HepG2 (cell line): ENCODE results near the gene RAMAC. TPM values are rescaled to one million over a fixed set of nuclear protein-coding genes. Genes with fewer than 3 reads are reported as not detected.

ENCODE experiments used
- ATAC-seq: fragments of 200-7000 bp; cut with Tn5 transposase; 3 replicates; pipeline ENCODE4 v1.9.1; 2020; ENCODE audit warnings: mild to moderate bottlenecking, moderate library complexity
- BruUV-seq: library from RNA; stranded (reverse); fragments of 400-500 nt; replicated peaks from 2 replicates; lab custom pipeline; 2021; lab: Mats Ljungman, UMichigan
- CTCF ChIA-PET: fragments of 300-600 bp; formaldehyde crosslinking; extraction: SDS; loops from one replicate; lab custom pipeline; 2021; ENCODE audit warnings: low total read pairs, inconsistent platforms, low intra/inter-chr PET ratio; lab: Yijun Ruan, JAX
- POLR2A ChIA-PET: fragments of 350-600 bp; sonication (Branson Sonifier 250); formaldehyde crosslinking; loops from one replicate; lab custom pipeline; 2020; ENCODE audit warnings: antibody characterized with exemption, inconsistent platforms; lab: Yijun Ruan, JAX
- DNase-seq: peaks from one replicate; pipeline ENCODE4 v3.0.0-alpha.2; 2015; ENCODE audit warnings: low spot score
- FAIRE-seq: peaks from 3 replicates; lab custom pipeline; 2011; peaks lifted over from hg19 to GRCh38; lab: Jason Lieb, UNC
- H2AFZ ChIP-seq: one replicate; pipeline ENCODE4 v1.6.1; 2011; ENCODE audit warnings: low read length, inconsistent platforms
- H3K27ac ChIP-seq: fragments of 300-600 bp; 3 replicates; pipeline ENCODE4 v1.8.0; 2011; ENCODE audit warnings: mixed run types, mild to moderate bottlenecking, mixed read lengths, low read length, inconsistent platforms; ENCODE audit not compliant: insufficient read depth; ENCODE audit errors: extremely low read length
- H3K27me3 ChIP-seq, 2 experiments: fragments of 200-600 bp in 1 of 2; 2 replicates in 1 of 2; 3 replicates in 1 of 2; pipeline versions ENCODE4 v1.6.0 to v1.8.0; 2011; ENCODE audit warnings: low read length in 2 of 2, mild to moderate bottlenecking in 2 of 2, moderate library complexity in 2 of 2, inconsistent platforms in 1 of 2; ENCODE audit not compliant: insufficient read depth in 2 of 2, control insufficient read depth in 1 of 2
- H3K36me3 ChIP-seq, 2 experiments: fragments of 200-600 bp in 1 of 2; replicated peaks in 1 of 2; 2 replicates in 1 of 2; 3 replicates in 1 of 2; pipeline versions ENCODE4 v1.5.1 to v1.8.0; 2011; ENCODE audit warnings: low read length in 2 of 2, inconsistent platforms in 1 of 2; ENCODE audit not compliant: insufficient read depth in 2 of 2, control insufficient read depth in 1 of 2
- H3K4me1 ChIP-seq: 2 replicates; pipeline ENCODE4 v1.5.1; 2012; ENCODE audit warnings: low read length, inconsistent platforms; ENCODE audit not compliant: insufficient read depth
- H3K4me2 ChIP-seq: 2 replicates; pipeline ENCODE4 v1.6.0; 2011; ENCODE audit warnings: low read depth, low read length, inconsistent platforms
- H3K4me3 ChIP-seq, 3 experiments: fragments of 200-600 bp in 1 of 3; sonication (generic), shearing (Covaris generic) in 1 of 3; replicated peaks in 1 of 3; 2 replicates each; pipeline ENCODE4 v1.5.1; 2011 to 2016; ENCODE audit warnings: low read length in 3 of 3, inconsistent platforms in 2 of 3, low read depth in 2 of 3, mild to moderate bottlenecking in 2 of 3, control low read depth in 1 of 3, mixed read lengths in 1 of 3; ENCODE audit not compliant: insufficient read depth in 1 of 3
- H3K79me2 ChIP-seq: one replicate; pipeline ENCODE4 v1.6.1; 2011; ENCODE audit warnings: low read length, inconsistent platforms; ENCODE audit not compliant: insufficient read depth
- H3K9ac ChIP-seq: 2 replicates; pipeline ENCODE4 v1.6.0; 2011; ENCODE audit warnings: mild to moderate bottlenecking, low read depth, low read length, inconsistent platforms; ENCODE audit not compliant: insufficient read depth
- H3K9me3 ChIP-seq: 2 replicates; pipeline ENCODE4 v1.5.1; 2012; ENCODE audit warnings: mild to moderate bottlenecking, low read length
- H4K20me1 ChIP-seq: 2 replicates; pipeline ENCODE4 v1.6.0; 2011; ENCODE audit warnings: inconsistent platforms, mild to moderate bottlenecking, low read length, moderate library complexity; ENCODE audit not compliant: insufficient read depth
- KDM1A ChIP-seq: IDR thresholded peaks from 2 replicates; pipeline ENCODE4 v1.6.1; 2016; ENCODE audit warnings: missing compliant biosample characterization
- KDM6A ChIP-seq: IDR thresholded peaks from 2 replicates; pipeline ENCODE4 v1.6.1; 2016; ENCODE audit warnings: low read depth
- PHF21A ChIP-seq: sonication (generic); formaldehyde crosslinking; IDR thresholded peaks from 2 replicates; pipeline ENCODE4 v1.5.0; 2020; ENCODE audit warnings: mild to moderate bottlenecking, missing genetic modification reagents
- RBM22 ChIP-seq: fragments of 200-400 bp; formaldehyde crosslinking; optimal IDR thresholded peaks from 2 replicates; pipeline ENCODE3; 2017; ENCODE audit warnings: mild to moderate bottlenecking, low read length, moderate library complexity
- TOPORS ChIP-seq: sonication (generic); formaldehyde crosslinking; IDR thresholded peaks from 2 replicates; pipeline ENCODE4 v1.8.0; 2023; ENCODE audit warnings: mild to moderate bottlenecking, missing genetic modification reagents
- ZNF235 ChIP-seq: sonication (generic); formaldehyde crosslinking; IDR thresholded peaks from 2 replicates; pipeline ENCODE4 v1.8.1; 2023; ENCODE audit warnings: mild to moderate bottlenecking, missing genetic modification reagents, borderline replicate concordance
- ZNF556 ChIP-seq: sonication (generic); formaldehyde crosslinking; IDR thresholded peaks from 2 replicates; pipeline ENCODE4 v1.4.0; 2020; ENCODE audit warnings: mild to moderate bottlenecking, missing genetic modification reagents, borderline replicate concordance
- ZNF577 ChIP-seq: sonication (generic); formaldehyde crosslinking; IDR thresholded peaks from 2 replicates; pipeline ENCODE4 v1.4.0; 2020; ENCODE audit warnings: mild to moderate bottlenecking, low read depth, missing genetic modification reagents, borderline replicate concordance
- ZSCAN22 ChIP-seq: sonication (generic); formaldehyde crosslinking; IDR thresholded peaks from 2 replicates; pipeline ENCODE4 v1.4.0; 2020; ENCODE audit warnings: mild to moderate bottlenecking, missing genetic modification reagents
- WGBS: methylation state at CpG from one replicate; pipeline ENCODE4 v1.1.6; 2017; ENCODE audit warnings: low lambda C conversion rate; 5-methylcytosine and 5-hydroxymethylcytosine counted together
- in situ Hi-C: cut with HindIII; loops from 2 replicates; pipeline ENCODE4 v1.10.0; 2017; ENCODE audit warnings: low pct_unique_long_range_greater_than_20kb; ENCODE audit not compliant: extremely low pct_ligation_motif_present
- intact Hi-C: fragments of 100-400 bp; cut with micrococcal nuclease; formaldehyde crosslinking; loops from one replicate; pipeline ENCODE4 v1.10.0; 2022; ENCODE audit not compliant: unreplicated experiment
- polyA plus RNA-seq, 8 experiments: library from polyadenylated mRNA; depleted of rRNA in 3 of 8; stranded (reverse) in 7 of 8; unstranded in 1 of 8; fragments of >200 nt; fragmentation: Illumina TruSeq in 4 of 8; extraction: Trizol in 4 of 8; gene quantifications; 2 replicates each; pipeline versions ENCODE4 v1.2.1 to v1.2.3, GENCODE V29; 2011 to 2016; ENCODE audit warnings: low read depth in 4 of 8, missing spikeins in 1 of 8, mixed read lengths in 1 of 8; ENCODE audit not compliant: insufficient read depth in 1 of 8
- total RNA-seq, 5 experiments: library from RNA; depleted of rRNA; stranded (reverse); fragments of >200 nt; fragmentation: Illumina TruSeq; extraction: Trizol; gene quantifications; 2 replicates each; pipeline ENCODE4 v1.2.3, GENCODE V29; 2016; ENCODE audit warnings: low read depth in 1 of 5
- TF ChIP-seq, protein P1 (sequence below): sonication (generic); formaldehyde crosslinking; IDR thresholded peaks from 2 replicates; pipeline ENCODE4 v1.4.0; 2020; ENCODE audit warnings: low read depth, mild to moderate bottlenecking, missing genetic modification reagents
- TF ChIP-seq, protein P2 (sequence below): sonication (generic); formaldehyde crosslinking; IDR thresholded peaks from one replicate; pipeline ENCODE4 v1.5.1; 2020; ENCODE audit warnings: mild to moderate bottlenecking, missing genetic modification reagents; ENCODE audit errors: not compliant biosample characterization
- TF ChIP-seq, protein P3 (sequence below): sonication (generic); formaldehyde crosslinking; IDR thresholded peaks from 2 replicates; pipeline ENCODE4 v1.4.0; 2020; ENCODE audit warnings: missing genetic modification reagents, mild to moderate bottlenecking, borderline replicate concordance

The RAMAC gene
- total and polyA plus RNA-seq, 2 of the 13 experiments (the other 11 are each of a cell fraction or from before 2014, with no cell fraction given): 22.2 to 45.9 TPM

DNA sequence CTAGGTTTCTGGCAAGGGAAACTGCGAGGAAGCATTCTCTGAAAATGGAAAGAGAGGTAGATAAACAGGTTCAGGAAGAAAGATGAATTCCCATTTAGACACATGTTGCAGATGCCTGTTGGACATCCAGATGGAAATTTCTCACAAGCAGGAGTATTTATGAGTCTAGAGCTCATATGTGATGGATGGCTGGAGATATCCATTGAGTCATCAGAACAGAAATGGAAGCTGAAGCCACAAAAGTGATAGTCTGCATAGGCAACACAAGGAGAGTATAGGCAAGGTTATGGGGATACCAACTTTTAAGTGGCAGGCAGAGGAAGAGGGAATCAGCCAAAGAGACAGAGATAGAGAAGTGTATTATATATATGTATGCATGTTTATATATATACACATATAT lies 6.3 kb upstream of the RAMAC start:
- no peak overlapping the region for H3K27ac ChIP-seq
- H3K36me3 ChIP-seq: no peaks in the 10 kb centered on the region
- no peak overlapping the region for H3K9ac ChIP-seq
- no peak overlapping the region for H3K4me3 ChIP-seq
- H3K9me3 ChIP-seq: no peaks in the 10 kb centered on the region
- ATAC-seq: no peak
- H4K20me1 ChIP-seq: no peaks in the 10 kb centered on the region
- no peak overlapping the region for H2AFZ ChIP-seq
- no peak for DNase-seq
- no TSS peak for BruUV-seq
- H3K4me1 ChIP-seq: peaks cover 3% of the 10 kb centered on the region
- intact Hi-C loops: no loop called here
- FAIRE-seq: no peak
- H3K27me3 ChIP-seq: no peaks in the 10 kb centered on the region
- TF ChIP-seq KDM6A (CRISPR knock-in tag) (no peak), ZNF577 (no peak), RBM22 (no peak), PHF21A (no peak), ZNF556 (CRISPR knock-in tag) (no peak), TOPORS (no peak), ZSCAN22 (CRISPR knock-in tag) (no peak), KDM1A (no peak), ZNF235 (CRISPR knock-in tag) (no peak)
- TF ChIP-seq, protein P1, sequence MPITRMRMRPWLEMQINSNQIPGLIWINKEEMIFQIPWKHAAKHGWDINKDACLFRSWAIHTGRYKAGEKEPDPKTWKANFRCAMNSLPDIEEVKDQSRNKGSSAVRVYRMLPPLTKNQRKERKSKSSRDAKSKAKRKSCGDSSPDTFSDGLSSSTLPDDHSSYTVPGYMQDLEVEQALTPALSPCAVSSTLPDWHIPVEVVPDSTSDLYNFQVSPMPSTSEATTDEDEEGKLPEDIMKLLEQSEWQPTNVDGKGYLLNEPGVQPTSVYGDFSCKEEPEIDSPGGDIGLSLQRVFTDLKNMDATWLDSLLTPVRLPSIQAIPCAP (CRISPR knock-in tag): no peak
- TF ChIP-seq, protein P2, sequence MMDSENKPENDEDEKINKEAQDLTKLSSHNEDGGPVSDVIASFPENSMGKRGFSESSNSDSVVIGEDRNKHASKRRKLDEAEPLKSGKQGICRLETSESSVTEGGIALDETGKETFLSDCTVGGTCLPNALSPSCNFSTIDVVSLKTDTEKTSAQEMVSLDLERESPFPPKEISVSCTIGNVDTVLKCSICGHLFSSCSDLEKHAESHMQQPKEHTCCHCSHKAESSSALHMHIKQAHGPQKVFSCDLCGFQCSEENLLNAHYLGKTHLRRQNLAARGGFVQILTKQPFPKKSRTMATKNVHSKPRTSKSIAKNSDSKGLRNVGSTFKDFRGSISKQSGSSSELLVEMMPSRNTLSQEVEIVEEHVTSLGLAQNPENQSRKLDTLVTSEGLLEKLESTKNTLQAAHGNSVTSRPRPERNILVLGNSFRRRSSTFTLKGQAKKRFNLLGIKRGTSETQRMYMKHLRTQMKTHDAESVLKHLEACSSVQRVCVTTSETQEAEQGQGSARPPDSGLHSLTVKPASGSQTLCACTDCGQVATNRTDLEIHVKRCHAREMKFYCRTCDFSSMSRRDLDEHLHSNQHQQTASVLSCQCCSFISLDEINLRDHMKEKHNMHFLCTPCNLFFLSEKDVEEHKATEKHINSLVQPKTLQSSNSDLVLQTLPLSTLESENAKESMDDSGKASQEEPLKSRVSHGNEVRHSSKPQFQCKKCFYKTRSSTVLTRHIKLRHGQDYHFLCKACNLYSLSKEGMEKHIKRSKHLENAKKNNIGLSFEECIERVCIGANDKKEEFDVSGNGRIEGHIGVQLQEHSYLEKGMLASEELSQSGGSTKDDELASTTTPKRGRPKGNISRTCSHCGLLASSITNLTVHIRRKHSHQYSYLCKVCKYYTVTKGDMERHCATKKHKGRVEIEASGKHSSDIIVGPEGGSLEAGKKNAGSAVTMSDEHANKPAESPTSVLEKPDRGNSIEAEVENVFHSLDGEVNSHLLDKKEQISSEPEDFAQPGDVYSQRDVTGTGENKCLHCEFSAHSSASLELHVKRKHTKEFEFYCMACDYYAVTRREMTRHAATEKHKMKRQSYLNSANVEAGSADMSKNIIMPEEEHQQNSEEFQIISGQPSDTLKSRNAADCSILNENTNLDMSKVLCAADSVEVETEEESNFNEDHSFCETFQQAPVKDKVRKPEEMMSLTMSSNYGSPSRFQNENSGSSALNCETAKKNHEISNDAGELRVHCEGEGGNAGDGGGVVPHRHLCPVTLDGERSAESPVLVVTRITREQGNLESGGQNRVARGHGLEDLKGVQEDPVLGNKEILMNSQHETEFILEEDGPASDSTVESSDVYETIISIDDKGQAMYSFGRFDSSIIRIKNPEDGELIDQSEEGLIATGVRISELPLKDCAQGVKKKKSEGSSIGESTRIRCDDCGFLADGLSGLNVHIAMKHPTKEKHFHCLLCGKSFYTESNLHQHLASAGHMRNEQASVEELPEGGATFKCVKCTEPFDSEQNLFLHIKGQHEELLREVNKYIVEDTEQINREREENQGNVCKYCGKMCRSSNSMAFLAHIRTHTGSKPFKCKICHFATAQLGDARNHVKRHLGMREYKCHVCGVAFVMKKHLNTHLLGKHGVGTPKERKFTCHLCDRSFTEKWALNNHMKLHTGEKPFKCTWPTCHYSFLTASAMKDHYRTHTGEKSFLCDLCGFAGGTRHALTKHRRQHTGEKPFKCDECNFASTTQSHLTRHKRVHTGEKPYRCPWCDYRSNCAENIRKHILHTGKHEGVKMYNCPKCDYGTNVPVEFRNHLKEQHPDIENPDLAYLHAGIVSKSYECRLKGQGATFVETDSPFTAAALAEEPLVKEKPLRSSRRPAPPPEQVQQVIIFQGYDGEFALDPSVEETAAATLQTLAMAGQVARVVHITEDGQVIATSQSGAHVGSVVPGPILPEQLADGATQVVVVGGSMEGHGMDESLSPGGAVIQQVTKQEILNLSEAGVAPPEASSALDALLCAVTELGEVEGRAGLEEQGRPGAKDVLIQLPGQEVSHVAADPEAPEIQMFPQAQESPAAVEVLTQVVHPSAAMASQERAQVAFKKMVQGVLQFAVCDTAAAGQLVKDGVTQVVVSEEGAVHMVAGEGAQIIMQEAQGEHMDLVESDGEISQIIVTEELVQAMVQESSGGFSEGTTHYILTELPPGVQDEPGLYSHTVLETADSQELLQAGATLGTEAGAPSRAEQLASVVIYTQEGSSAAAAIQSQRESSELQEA (CRISPR knock-in tag): no peak
- TF ChIP-seq, protein P3, sequence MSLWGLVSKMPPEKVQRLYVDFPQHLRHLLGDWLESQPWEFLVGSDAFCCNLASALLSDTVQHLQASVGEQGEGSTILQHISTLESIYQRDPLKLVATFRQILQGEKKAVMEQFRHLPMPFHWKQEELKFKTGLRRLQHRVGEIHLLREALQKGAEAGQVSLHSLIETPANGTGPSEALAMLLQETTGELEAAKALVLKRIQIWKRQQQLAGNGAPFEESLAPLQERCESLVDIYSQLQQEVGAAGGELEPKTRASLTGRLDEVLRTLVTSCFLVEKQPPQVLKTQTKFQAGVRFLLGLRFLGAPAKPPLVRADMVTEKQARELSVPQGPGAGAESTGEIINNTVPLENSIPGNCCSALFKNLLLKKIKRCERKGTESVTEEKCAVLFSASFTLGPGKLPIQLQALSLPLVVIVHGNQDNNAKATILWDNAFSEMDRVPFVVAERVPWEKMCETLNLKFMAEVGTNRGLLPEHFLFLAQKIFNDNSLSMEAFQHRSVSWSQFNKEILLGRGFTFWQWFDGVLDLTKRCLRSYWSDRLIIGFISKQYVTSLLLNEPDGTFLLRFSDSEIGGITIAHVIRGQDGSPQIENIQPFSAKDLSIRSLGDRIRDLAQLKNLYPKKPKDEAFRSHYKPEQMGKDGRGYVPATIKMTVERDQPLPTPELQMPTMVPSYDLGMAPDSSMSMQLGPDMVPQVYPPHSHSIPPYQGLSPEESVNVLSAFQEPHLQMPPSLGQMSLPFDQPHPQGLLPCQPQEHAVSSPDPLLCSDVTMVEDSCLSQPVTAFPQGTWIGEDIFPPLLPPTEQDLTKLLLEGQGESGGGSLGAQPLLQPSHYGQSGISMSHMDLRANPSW (CRISPR knock-in tag): no peak
- TF ChIP-seq, all 625 proteins: peak for 0
- POLR2A ChIA-PET: no interaction called here
- in situ Hi-C loops: loop anchor here (10.0 kb wide), 1 partner anchor 125 kb away; no protein-coding TSS in a partner anchor
- H3K79me2 ChIP-seq: no peaks in the 10 kb centered on the region
- CTCF ChIA-PET: no interaction called here
- H3K4me2 ChIP-seq: no peak overlapping the region
- 78% methylated on average over 1 of the region's 1 CpG for WGBS
